ENCODE results near the gene ZCCHC7. TPM values are rescaled to one million over a fixed set of nuclear protein-coding genes. Genes with fewer than 3 reads are reported as not detected.

The ZCCHC7 gene
- total and polyA plus RNA-seq, 10 of the 15 experiments (the other 5 are each of a cell fraction or from before 2014, with no cell fraction given) = 42.9 to 178 (median 53.3) TPM

DNA sequence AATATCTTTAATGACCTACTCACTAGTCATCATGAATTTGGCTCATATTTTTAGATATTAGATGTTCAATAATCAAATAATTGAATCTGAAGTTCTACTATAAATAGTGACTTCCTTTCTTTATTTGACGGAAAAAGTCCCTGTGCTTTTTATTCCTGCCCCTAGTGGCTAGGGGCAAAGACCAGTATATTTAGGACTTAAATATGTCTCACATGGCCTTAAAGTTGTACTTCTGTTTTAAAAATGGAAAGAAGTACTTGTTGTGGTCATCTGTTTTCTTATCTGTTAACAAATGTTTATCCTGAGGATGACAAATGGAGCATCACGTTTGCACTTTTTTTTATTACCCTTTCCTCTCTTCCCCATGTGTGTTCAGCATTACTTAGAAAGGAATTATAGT lies 212.9 kb downstream of the ZCCHC7 start (continued):
- TF ChIP-seq MLLT1 (IDR thresholded peaks at IDR 0.05) (0 out of 2 replicates have a peak, but pooled peaks have one; percentile 8), ATF2 (IDR thresholded peaks at IDR 0.05; ENCODE audit: low read length) (no peak), NFYB (IDR thresholded peaks at IDR 0.05; ENCODE audit: insufficient read depth, low read depth, low read length) (no peak)
- TF ChIP-seq, protein P1, sequence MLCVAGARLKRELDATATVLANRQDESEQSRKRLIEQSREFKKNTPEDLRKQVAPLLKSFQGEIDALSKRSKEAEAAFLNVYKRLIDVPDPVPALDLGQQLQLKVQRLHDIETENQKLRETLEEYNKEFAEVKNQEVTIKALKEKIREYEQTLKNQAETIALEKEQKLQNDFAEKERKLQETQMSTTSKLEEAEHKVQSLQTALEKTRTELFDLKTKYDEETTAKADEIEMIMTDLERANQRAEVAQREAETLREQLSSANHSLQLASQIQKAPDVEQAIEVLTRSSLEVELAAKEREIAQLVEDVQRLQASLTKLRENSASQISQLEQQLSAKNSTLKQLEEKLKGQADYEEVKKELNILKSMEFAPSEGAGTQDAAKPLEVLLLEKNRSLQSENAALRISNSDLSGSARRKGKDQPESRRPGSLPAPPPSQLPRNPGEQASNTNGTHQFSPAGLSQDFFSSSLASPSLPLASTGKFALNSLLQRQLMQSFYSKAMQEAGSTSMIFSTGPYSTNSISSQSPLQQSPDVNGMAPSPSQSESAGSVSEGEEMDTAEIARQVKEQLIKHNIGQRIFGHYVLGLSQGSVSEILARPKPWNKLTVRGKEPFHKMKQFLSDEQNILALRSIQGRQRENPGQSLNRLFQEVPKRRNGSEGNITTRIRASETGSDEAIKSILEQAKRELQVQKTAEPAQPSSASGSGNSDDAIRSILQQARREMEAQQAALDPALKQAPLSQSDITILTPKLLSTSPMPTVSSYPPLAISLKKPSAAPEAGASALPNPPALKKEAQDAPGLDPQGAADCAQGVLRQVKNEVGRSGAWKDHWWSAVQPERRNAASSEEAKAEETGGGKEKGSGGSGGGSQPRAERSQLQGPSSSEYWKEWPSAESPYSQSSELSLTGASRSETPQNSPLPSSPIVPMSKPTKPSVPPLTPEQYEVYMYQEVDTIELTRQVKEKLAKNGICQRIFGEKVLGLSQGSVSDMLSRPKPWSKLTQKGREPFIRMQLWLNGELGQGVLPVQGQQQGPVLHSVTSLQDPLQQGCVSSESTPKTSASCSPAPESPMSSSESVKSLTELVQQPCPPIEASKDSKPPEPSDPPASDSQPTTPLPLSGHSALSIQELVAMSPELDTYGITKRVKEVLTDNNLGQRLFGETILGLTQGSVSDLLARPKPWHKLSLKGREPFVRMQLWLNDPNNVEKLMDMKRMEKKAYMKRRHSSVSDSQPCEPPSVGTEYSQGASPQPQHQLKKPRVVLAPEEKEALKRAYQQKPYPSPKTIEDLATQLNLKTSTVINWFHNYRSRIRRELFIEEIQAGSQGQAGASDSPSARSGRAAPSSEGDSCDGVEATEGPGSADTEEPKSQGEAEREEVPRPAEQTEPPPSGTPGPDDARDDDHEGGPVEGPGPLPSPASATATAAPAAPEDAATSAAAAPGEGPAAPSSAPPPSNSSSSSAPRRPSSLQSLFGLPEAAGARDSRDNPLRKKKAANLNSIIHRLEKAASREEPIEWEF (IDR thresholded peaks at IDR 0.05; ENCODE audit: insufficient replicate concordance, low read depth, low read length) = no peak

All from GM12878 (cell line).